ENCODE data around the gene PRAMEF12. TPM values are rescaled to one million over a fixed set of nuclear protein-coding genes. Genes with fewer than 3 reads are reported as not detected.
"Not testable (repeated sequence)": the region's sequence is repeated elsewhere in the genome, so short reads cannot be mapped to it uniquely, and the experiment has no call there.

The PRAMEF12 gene
- total RNA-seq, 6 experiments from 2014 or later, result not detected

DNA sequence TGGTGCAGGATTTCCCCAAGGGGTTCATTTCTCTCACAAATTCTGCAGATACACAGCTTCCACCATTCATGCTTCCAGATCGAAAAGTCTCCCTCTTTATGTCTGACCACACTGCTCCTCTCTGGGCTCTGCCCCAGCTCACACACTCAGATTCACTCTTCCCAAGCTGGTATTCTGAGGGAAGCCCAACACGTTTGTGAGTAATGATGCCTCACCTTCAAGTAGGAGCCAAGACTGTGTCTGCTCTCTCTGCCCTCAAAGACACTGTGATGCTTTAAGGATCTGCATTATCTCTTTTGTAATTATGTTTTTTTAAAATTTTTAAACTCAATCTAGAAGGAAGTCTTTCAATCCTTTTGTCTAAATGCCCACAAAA, 37.9 kb downstream of the PRAMEF12 start:
- TF ChIP-seq CTCF (IDR thresholded peaks at IDR 0.05) (no peak), POLR2A (IDR thresholded peaks at IDR 0.05) (no peak)
- no peak for DNase-seq
- no peak for ATAC-seq
- WGBS (ENCODE audit: insufficient coverage, low coverage, low lambda C conversion rate, missing lambda C conversion rate), result 38% methylated on average over 2 of the region's 2 CpGs
- no peak overlapping the region for H3K27ac ChIP-seq
- no peaks in the 10 kb centered on the region for H3K4me1 ChIP-seq
- intact Hi-C loops (cut with DNase I), result no loop called here
- H3K36me3 ChIP-seq, result no peaks in the 10 kb centered on the region
- H3K4me3 ChIP-seq, result no peak overlapping the region
- H3K27me3 ChIP-seq, result no peaks in the 10 kb centered on the region
- no peaks in the 10 kb centered on the region for H3K9me3 ChIP-seq

DNA sequence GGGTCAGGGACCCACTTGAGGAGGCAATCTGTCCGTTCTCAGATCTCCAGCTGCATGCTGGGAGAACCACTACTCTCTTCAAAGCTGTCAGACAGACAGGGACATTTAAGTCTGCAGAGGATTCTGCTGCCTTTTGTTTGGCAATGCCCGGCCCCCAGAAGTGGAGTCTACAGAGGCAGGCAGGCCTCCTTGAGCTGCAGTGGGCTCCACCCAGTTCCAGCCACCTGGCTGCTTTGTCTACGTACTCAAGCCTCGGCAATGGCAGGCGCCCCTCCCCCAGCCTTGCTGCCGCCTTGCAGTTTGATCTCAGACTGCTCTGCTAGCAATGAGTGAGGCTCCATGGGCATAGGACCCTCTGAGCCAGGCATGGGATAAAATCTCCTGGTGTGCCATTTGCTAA, 45.5 kb downstream of the PRAMEF12 start:
- H3K4me1 ChIP-seq; H3K9me3 ChIP-seq; H3K4me3 ChIP-seq; H3K27me3 ChIP-seq; H3K36me3 ChIP-seq; DNase-seq; intact Hi-C loops (cut with DNase I); ATAC-seq; H3K27ac ChIP-seq: not testable (repeated sequence)
- WGBS (ENCODE audit: insufficient coverage, low coverage, low lambda C conversion rate, missing lambda C conversion rate), result no CpG with 5 or more reads among the region's 6 CpGs

Other genes with a start within 250 kb of the PRAMEF12 start
- 100 to 1,000 TPM; 132 to 252 (median 172) TPM for gene DHRS3, start 155.5 kb upstream of the PRAMEF12 start, total RNA-seq
- not detected for gene AADACL4, start 129.7 kb upstream of the PRAMEF12 start, total RNA-seq
- gene AADACL3, start 57.6 kb upstream of the PRAMEF12 start, total RNA-seq, result not detected
- not detected for gene CFAP107, start 27.5 kb upstream of the PRAMEF12 start, total RNA-seq
- gene PRAMEF1, start 17.7 kb downstream of the PRAMEF12 start, total RNA-seq, result not detected
- not detected for gene PRAMEF11, start 57.7 kb downstream of the PRAMEF12 start, total RNA-seq
- not detected for gene HNRNPCL1, start 75.0 kb downstream of the PRAMEF12 start, total RNA-seq
- not detected for gene PRAMEF2, start 83.3 kb downstream of the PRAMEF12 start, total RNA-seq
- gene PRAMEF4, start 112.5 kb downstream of the PRAMEF12 start, total RNA-seq, result not detected
- 10 to 100 TPM in 1 of 6 experiments, 1 to 10 TPM in 2, under 1 TPM in 1, not detected in 2; 0.26 to 10.9 (median 4.1) TPM for gene PRAMEF10, start 124.5 kb downstream of the PRAMEF12 start, total RNA-seq
- gene PRAMEF7, start 142.9 kb downstream of the PRAMEF12 start, total RNA-seq, result under 1 TPM in 1 of 6 experiments, not detected in 5; 0.16 TPM
- gene PRAMEF6, start 173.8 kb downstream of the PRAMEF12 start, total RNA-seq, result not detected